Coronary artery (tissue), 2 donors: ENCODE results near the gene LIX1L.

ENCODE experiments used
- DNase-seq: peaks from one replicate; pipeline ENCODE4 v3.0.0-alpha.2; 2017; ENCODE audit warnings: low spot score
- H3K27ac ChIP-seq, 2 donors: fragments of 200-600 bp; sonication (generic); one replicate each; pipeline ENCODE4 v1.5.1; 2016 to 2019
- H3K4me3 ChIP-seq: fragments of 200-600 bp; sonication (generic); 2 replicates; pipeline ENCODE4 v1.5.1; 2016; ENCODE audit warnings: mild to moderate bottlenecking, moderate library complexity
- TF ChIP-seq, protein P1 (sequence below): fragments of 200-600 bp; sonication (generic); IDR thresholded peaks from one replicate; pipeline ENCODE4 v1.5.1; 2019; ENCODE audit warnings: antibody characterized with exemption

Gene LIX1L

DNA sequence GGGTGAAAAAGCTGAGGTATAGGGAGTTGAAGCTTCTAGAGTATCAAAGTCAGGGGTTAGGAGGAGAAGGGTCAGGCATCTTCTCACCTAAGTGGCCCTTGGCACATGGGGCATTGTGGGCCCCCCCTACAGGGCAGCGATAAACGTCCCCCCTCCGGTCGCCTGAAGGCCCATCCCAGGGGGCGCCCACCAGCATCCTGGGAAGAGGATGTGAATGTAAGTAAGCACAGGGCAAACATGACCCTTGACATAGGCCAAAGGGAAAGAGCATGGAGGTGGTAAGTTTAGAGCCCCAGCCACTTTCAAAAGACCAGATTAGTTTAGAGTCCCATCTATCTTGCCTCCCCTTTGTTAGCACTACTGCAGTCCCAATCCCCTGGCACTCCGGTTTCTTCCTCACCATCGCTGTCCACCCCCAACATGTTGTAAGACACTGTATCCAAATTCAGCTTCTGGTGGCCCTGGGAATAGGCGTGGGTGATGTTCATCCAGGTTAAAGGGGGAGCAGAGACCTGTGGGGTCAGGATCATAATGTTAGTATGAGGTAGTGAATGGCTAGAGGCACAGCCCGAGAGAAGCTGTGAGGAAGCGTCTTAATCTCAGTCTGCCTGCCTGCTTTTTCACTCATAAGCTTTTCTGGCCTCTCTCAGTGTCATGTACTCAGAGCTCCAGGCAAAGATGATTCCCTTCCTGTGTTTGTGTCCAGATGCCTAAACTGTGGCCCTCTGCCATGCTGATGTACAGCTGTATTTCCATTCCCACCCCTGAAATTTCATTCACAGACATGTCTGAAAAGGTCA, 50.7 kb downstream of the LIX1L start:
- DNase-seq = peak; percentile 71
- peak overlapping the region; percentile 45 to 66 for H3K27ac ChIP-seq
- no peak overlapping the region for H3K4me3 ChIP-seq
- TF ChIP-seq, protein P1, sequence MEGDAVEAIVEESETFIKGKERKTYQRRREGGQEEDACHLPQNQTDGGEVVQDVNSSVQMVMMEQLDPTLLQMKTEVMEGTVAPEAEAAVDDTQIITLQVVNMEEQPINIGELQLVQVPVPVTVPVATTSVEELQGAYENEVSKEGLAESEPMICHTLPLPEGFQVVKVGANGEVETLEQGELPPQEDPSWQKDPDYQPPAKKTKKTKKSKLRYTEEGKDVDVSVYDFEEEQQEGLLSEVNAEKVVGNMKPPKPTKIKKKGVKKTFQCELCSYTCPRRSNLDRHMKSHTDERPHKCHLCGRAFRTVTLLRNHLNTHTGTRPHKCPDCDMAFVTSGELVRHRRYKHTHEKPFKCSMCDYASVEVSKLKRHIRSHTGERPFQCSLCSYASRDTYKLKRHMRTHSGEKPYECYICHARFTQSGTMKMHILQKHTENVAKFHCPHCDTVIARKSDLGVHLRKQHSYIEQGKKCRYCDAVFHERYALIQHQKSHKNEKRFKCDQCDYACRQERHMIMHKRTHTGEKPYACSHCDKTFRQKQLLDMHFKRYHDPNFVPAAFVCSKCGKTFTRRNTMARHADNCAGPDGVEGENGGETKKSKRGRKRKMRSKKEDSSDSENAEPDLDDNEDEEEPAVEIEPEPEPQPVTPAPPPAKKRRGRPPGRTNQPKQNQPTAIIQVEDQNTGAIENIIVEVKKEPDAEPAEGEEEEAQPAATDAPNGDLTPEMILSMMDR = no peak

DNA sequence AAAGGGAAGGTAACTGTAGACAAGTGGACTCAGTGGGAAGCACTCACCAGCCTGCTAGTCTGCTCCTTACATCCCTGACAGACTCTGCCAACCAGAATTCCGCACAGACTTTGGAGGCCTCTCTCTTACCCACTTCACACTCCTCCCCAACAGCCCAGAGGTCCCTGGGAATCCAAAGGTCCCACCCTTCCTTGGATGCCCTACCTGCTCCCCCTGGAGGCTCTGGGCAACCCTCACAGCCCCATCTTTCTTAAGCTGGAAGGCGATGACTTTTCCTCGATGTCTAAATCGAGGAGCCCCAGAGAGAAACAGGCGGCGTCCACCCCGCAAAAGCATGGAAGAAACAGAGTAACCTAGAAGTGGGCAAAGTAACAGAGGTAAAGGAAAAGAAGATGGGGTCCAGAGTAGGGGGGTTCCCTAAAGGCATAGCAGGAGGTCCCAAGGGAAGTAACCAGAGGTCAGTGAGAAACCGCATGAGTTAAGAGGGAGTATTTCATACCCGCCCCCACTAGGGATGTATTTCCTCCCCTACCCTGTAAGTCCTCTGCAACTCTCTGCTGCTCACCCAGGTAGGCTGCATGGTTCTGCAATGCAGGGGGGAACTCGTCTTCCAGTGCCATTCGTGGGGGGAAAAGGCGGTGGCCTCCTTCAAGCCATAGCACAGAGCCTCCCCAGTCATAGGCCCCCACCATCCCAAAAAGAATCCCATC, 56.4 kb downstream of the LIX1L start:
- Histone ChIP-seq H3K4me3 (no peak overlapping the region), H3K27ac (no peak overlapping the region)
- TF ChIP-seq, protein P1 = no peak
- no peak for DNase-seq

DNA sequence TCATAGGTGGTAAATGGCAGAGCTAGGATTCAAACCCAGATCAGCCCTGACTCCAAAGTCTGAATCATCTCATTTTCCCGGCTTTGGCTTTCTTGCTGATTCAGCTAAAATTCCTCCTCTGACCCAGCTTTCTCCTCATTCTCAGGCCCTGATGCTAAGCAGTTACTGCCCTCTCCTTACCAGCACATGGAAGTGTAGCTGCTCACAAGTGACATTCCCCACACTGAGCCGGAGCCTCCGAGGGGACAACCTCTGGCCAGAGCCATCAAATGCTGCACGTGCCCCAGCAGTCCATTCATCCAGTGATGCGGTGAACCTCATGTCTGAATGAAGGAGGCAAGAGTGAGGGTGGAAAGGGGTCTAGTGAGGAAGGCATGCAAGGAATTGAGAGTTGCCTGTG, 59.1 kb downstream of the LIX1L start:
- DNase-seq = peak; percentile 33
- H3K4me3 ChIP-seq = no peak overlapping the region
- TF ChIP-seq, protein P1 = no peak
- H3K27ac ChIP-seq = no peak overlapping the region

DNA sequence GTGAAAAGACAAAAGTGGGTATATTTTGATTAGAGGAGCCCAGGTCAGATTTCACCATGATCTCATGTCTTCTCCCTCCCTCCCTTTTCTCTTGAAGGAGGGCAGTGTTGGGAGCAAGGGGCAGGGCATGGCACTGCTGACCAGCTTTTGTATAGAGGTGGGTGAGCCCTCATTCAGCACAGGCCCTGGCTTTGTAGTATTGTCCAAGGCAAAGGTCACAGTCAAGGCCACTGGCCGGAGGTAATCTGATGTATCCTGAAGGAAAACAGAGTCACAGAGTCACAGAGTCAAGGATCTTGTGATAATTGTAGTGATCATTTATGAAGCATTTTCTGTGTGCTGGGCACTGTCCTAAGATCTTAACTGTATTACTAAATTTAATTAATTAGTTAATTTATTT, 59.8 kb downstream of the LIX1L start:
- Histone ChIP-seq H3K4me3 (no peak overlapping the region), H3K27ac (no peak overlapping the region)
- no peak for DNase-seq
- TF ChIP-seq, protein P1 = no peak

DNA sequence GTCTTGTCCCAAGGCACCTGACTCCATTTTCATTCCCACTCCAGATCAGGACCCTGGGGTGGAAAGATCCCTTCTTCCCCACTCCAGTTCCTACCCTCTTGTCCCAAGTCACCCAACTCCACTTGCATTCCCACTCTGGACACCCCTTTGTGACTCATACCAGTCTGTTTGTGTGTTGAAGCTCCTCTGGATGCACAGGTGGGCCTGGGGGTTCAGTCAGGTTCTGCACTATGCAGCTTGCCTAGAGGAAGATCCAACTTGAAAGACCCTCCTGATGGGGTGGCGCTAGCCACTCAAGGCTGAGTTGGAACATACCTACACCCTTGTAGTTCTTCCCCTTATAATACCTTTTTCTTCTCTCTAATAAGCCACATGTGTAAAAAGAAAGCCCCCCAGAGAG, 62.3 kb downstream of the LIX1L start:
- Histone ChIP-seq H3K4me3 (no peak overlapping the region), H3K27ac (no peak overlapping the region)

DNA sequence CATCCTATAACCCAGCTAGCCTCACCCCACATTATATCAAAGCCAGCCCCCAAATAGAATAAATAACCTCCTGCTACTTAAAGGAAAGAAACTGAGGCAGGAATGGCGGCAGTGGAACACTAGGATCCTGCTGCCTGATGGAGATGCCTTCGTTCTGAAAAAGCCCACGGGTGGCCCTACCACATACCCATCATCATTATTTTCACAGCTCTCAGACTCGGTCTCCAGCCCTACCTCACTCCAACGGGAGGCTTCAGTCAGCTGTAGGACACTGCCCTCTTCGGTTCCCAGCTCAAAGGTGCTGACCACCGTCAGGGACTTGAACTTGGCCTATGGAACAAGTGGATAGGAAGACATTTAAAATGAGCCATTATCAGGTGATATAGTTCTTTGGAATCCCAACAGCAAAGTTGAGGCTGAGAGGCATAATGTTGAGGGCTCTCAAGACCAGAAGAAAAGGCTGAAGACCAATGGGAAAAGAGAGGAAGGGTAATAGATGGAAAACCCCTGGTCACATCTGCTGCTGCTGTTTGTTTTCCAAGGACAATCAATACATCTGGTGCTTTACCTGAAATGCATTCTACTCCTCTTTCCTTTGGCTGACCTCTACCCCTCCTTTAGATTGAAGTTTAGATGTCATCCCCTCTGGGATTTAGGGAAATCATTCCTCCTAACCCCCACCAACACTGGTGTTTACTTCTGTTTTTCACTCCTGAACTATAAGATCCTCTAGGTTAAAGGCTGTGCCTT, 64.3 kb downstream of the LIX1L start:
- Histone ChIP-seq H3K4me3 (no peak overlapping the region), H3K27ac (peak overlapping the region; percentile 91 to 95)
- TF ChIP-seq, protein P1 = no peak
- DNase-seq = no peak

More for the DNA sequence above, 62.3 kb downstream of the LIX1L start:
- no peak for DNase-seq
- TF ChIP-seq, protein P1 = no peak
